Measurements from ENCODE around the gene CCDC6. TPM values are rescaled to one million over a fixed set of nuclear protein-coding genes. Genes with fewer than 3 reads are reported as not detected.
A peak's percentile ranks its signal among the peaks of the same experiment; 100 is the strongest.

CCDC6 gene
- total RNA-seq, 4 donors from 2014 or later: 26.6 to 43.3 (median 29.5) TPM

GRCh38 chr10:59872892-59873463 is 33.4 kb downstream of the CCDC6 start:
- Histone ChIP-seq H3K36me3 (no peaks in the 10 kb centered on the region), H3K9me3 (no peaks in the 10 kb centered on the region), H3K27ac (peak overlapping the region in 3 of 4 donors; percentile 14 to 45 (median 30)), H3K4me1 (peaks cover 29 to 30% of the 10 kb centered on the region in 2 donors), H3K4me3 (peak overlapping the region in 1 of 4 donors; percentile 42), H3K27me3 (no peaks in the 10 kb centered on the region)
- ATAC-seq (peak; percentile 34 to 46), DNase-seq (peak; percentile 15 to 25)
- intact Hi-C loops (cut with DNase I; ENCODE audit: low total_unique reads): no loop called here
- in situ Hi-C loops (cut with MboI; ENCODE audit: low sequenced_read_pairs in 4 of 4): loop anchor here in 3 of 4 donors (25.0 kb wide), 1 partner anchor 164 kb away; no protein-coding TSS in a partner anchor
- TF ChIP-seq CTCF (IDR thresholded peaks at IDR 0.05 in 4 of 5, conservative IDR thresholded peaks at IDR 0.05 in 1 of 5) (no peak), POLR2A (IDR thresholded peaks at IDR 0.05) (peak in 1 of 2 donors; percentile 20)

GRCh38 chr10:59870152-59870551 is 36.2 kb downstream of the CCDC6 start:
- in situ Hi-C loops (cut with MboI; ENCODE audit: low sequenced_read_pairs in 4 of 4) (loop anchor here in 3 of 4 donors (25.0 kb wide), 1 partner anchor 167 kb away; no protein-coding TSS in a partner anchor), intact Hi-C loops (cut with DNase I; ENCODE audit: low total_unique reads) (no loop called here)
- no peaks in the 10 kb centered on the region for H3K36me3 ChIP-seq
- DNase-seq (no peak), ATAC-seq (no peak)
- TF ChIP-seq POLR2A (IDR thresholded peaks at IDR 0.05) (no peak), CTCF (IDR thresholded peaks at IDR 0.05 in 4 of 5, conservative IDR thresholded peaks at IDR 0.05 in 1 of 5) (no peak)
- no peak overlapping the region for H3K4me3 ChIP-seq
- peaks cover 22 to 23% of the 10 kb centered on the region in 2 donors for H3K4me1 ChIP-seq
- no peak overlapping the region for H3K27ac ChIP-seq
- H3K27me3 ChIP-seq: no peaks in the 10 kb centered on the region
- no peaks in the 10 kb centered on the region for H3K9me3 ChIP-seq

GRCh38 chr10:59869594-59869940 is 36.8 kb downstream of the CCDC6 start:
- Histone ChIP-seq H3K4me1 (peaks cover 27 to 29% of the 10 kb centered on the region in 2 donors), H3K27me3 (no peaks in the 10 kb centered on the region), H3K36me3 (no peaks in the 10 kb centered on the region), H3K27ac (no peak overlapping the region), H3K9me3 (no peaks in the 10 kb centered on the region), H3K4me3 (no peak overlapping the region)
- DNase-seq (no peak), ATAC-seq (no peak)
- in situ Hi-C loops (cut with MboI; ENCODE audit: low sequenced_read_pairs in 4 of 4) (loop anchor here in 3 of 4 donors (5.0 to 25.0 kb wide), 2 partner anchors 33 to 168 kb away; no protein-coding TSS in a partner anchor), intact Hi-C loops (cut with DNase I; ENCODE audit: low total_unique reads) (no loop called here)
- no peak for TF ChIP-seq POLR2A (IDR thresholded peaks at IDR 0.05)

- TF ChIP-seq CTCF (IDR thresholded peaks at IDR 0.05 in 4 of 5, conservative IDR thresholded peaks at IDR 0.05 in 1 of 5): no peak
- TF ChIP-seq POLR2A (IDR thresholded peaks at IDR 0.05): no peak
- no peak overlapping the region for H3K27ac ChIP-seq
- DNase-seq (no peak), ATAC-seq (no peak)
- H3K9me3 ChIP-seq: no peaks in the 10 kb centered on the region
- H3K27me3 ChIP-seq: no peaks in the 10 kb centered on the region
- H3K36me3 ChIP-seq: no peaks in the 10 kb centered on the region
- intact Hi-C loops (cut with DNase I; ENCODE audit: low total_unique reads) (no loop called here), in situ Hi-C loops (cut with MboI; ENCODE audit: low sequenced_read_pairs in 4 of 4) (loop anchor here in 3 of 4 donors (5.0 to 25.0 kb wide), 2 partner anchors 33 to 168 kb away; no protein-coding TSS in a partner anchor)
- no peak overlapping the region for H3K4me3 ChIP-seq
- peaks cover 28 to 34% of the 10 kb centered on the region in 2 donors for H3K4me1 ChIP-seq
These were observed 37.4 kb downstream of the CCDC6 start for GRCh38 chr10:59868696-59869593.

- intact Hi-C loops (cut with DNase I; ENCODE audit: low total_unique reads): no loop called here
- no peak for ATAC-seq
- H3K27ac ChIP-seq: no peak overlapping the region
These were observed 38.8 kb downstream of the CCDC6 start for GRCh38 chr10:59867590-59867989.

More at GRCh38 chr10:59867590-59867989, 38.8 kb downstream of the CCDC6 start:
- DNase-seq: no peak
- no peaks in the 10 kb centered on the region for H3K9me3 ChIP-seq
- H3K27me3 ChIP-seq: no peaks in the 10 kb centered on the region
- peaks cover 19 to 23% of the 10 kb centered on the region in 2 donors for H3K4me1 ChIP-seq
- TF ChIP-seq POLR2A (IDR thresholded peaks at IDR 0.05) (no peak), CTCF (IDR thresholded peaks at IDR 0.05 in 4 of 5, conservative IDR thresholded peaks at IDR 0.05 in 1 of 5) (no peak)
- H3K36me3 ChIP-seq: no peaks in the 10 kb centered on the region
- no peak overlapping the region for H3K4me3 ChIP-seq
- in situ Hi-C loops (cut with MboI; ENCODE audit: low sequenced_read_pairs in 4 of 4): loop anchor here in 3 of 4 donors (5.0 to 25.0 kb wide), 2 partner anchors 35 to 170 kb away; no protein-coding TSS in a partner anchor

Data from gastrocnemius medialis (tissue), 4 donors.